SK-N-SH (cell line): ENCODE data around the gene SESN1. TPM values are rescaled to one million over a fixed set of nuclear protein-coding genes. Genes with fewer than 3 reads are reported as not detected.

ENCODE experiments used
- CTCF ChIA-PET: fragments of 300-600, 350-600 bp; formaldehyde crosslinking; extraction: SDS; loops from one replicate; lab custom pipeline; 2021; lab: Yijun Ruan, JAX
- POLR2A ChIA-PET: fragments of 350-600 bp; sonication (Branson Sonifier 250); formaldehyde crosslinking; extraction: SDS; loops from one replicate; lab custom pipeline; 2020; ENCODE audit warnings: antibody characterized with exemption, inconsistent platforms; lab: Yijun Ruan, JAX
- DNase-seq: peaks from one replicate; pipeline ENCODE4 v3.0.0; 2012
- H2AFZ ChIP-seq: fragments of 200-600 bp; sonication (generic); 2 replicates; pipeline ENCODE4 v1.8.1; 2016; ENCODE audit warnings: antibody characterized with exemption, mild to moderate bottlenecking, low read depth
- H3F3A ChIP-seq: fragments of 200-600 bp; sonication (generic); replicated peaks from 2 replicates; pipeline ENCODE3; 2016; ENCODE audit warnings: antibody characterized with exemption, mild to moderate bottlenecking; ENCODE audit not compliant: insufficient read depth
- H3K27ac ChIP-seq, 2 experiments: fragments of 200-500 bp in 1 of 2; fragments of 200-600 bp in 1 of 2; sonication (Bioruptor generic) in 1 of 2; sonication (generic), shearing (Covaris generic) in 1 of 2; 2 replicates each; pipeline versions ENCODE4 v1.5.1 to v1.6.1; 2014 to 2016; ENCODE audit warnings: low read depth in 2 of 2, inconsistent platforms in 1 of 2, low read length in 1 of 2, mild to moderate bottlenecking in 1 of 2, mixed read lengths in 1 of 2
- H3K27me3 ChIP-seq: fragments of 200-600 bp; sonication (generic), shearing (Covaris generic); 2 replicates; pipeline ENCODE4 v1.6.1; 2016; ENCODE audit warnings: mixed run types; ENCODE audit not compliant: insufficient read depth
- H3K36me3 ChIP-seq, 2 experiments: fragments of 200-500 bp in 1 of 2; fragments of 200-600 bp in 1 of 2; sonication (Bioruptor generic) in 1 of 2; sonication (generic) in 1 of 2; replicated peaks in 1 of 2; 2 replicates each; pipeline versions ENCODE3 to v1.5.1; 2014 to 2016; ENCODE audit warnings: low read length in 1 of 2, mild to moderate bottlenecking in 1 of 2; ENCODE audit not compliant: insufficient read depth in 2 of 2, control insufficient read depth in 1 of 2
- H3K4me1 ChIP-seq, 2 experiments: fragments of 200-500 bp in 1 of 2; fragments of 200-600 bp in 1 of 2; sonication (Bioruptor generic) in 1 of 2; sonication (generic), shearing (Covaris generic) in 1 of 2; 2 replicates each; pipeline versions ENCODE4 v1.5.1 to v1.6.1; 2014 to 2016; ENCODE audit warnings: low read depth in 1 of 2, low read length in 1 of 2, mixed run types in 1 of 2; ENCODE audit not compliant: insufficient read depth in 2 of 2, control insufficient read depth in 1 of 2
- H3K4me2 ChIP-seq: fragments of 200-600 bp; sonication (generic), shearing (Covaris generic); 2 replicates; pipeline ENCODE4 v1.6.1; 2017; ENCODE audit warnings: mixed run types
- H3K4me3 ChIP-seq, 2 experiments: fragments of 200-500 bp in 1 of 2; fragments of 200-600 bp in 1 of 2; sonication (Bioruptor generic) in 1 of 2; sonication (generic), shearing (Covaris generic) in 1 of 2; 2 replicates each; pipeline versions ENCODE4 v1.5.1 to v1.8.1; 2014 to 2016; ENCODE audit warnings: low read depth in 2 of 2, inconsistent platforms in 1 of 2, low read length in 1 of 2, mild to moderate bottlenecking in 1 of 2, mixed read lengths in 1 of 2, moderate library complexity in 1 of 2
- H3K79me2 ChIP-seq: fragments of 200-600 bp; sonication (generic); 2 replicates; pipeline ENCODE4 v1.8.1; 2017; ENCODE audit warnings: mild to moderate bottlenecking; ENCODE audit not compliant: insufficient read depth
- H3K9ac ChIP-seq: fragments of 200-600 bp; sonication (generic); 2 replicates; pipeline ENCODE4 v1.6.1; 2017; ENCODE audit warnings: mixed run types
- H3K9me2 ChIP-seq: fragments of 200-600 bp; sonication (generic); 2 replicates; pipeline ENCODE4 v1.6.1; 2017; ENCODE audit warnings: mixed run types
- H3K9me3 ChIP-seq: fragments of 200-600 bp; sonication (generic); 2 replicates; pipeline ENCODE4 v1.6.1; 2017; ENCODE audit warnings: mixed run types, mild to moderate bottlenecking, moderate library complexity
- H4K20me1 ChIP-seq: fragments of 200-600 bp; sonication (generic); 2 replicates; pipeline ENCODE4 v1.6.1; 2017; ENCODE audit warnings: mild to moderate bottlenecking, mixed run types; ENCODE audit not compliant: insufficient read depth
- CTCF ChIP-seq: fragments of 200-600 bp; sonication (generic); IDR thresholded peaks from 2 replicates; pipeline ENCODE4 v1.6.1; 2017; ENCODE audit warnings: antibody characterized with exemption, mild to moderate bottlenecking, moderate library complexity
- ELF1 ChIP-seq: IDR thresholded peaks from 2 replicates; pipeline ENCODE4 v1.4.0; 2012
- EP300 ChIP-seq, 2 experiments: IDR thresholded peaks; 2 replicates each; pipeline versions ENCODE4 v1.4.0 to v1.6.1; 2012; ENCODE audit warnings: borderline replicate concordance in 1 of 2, low read depth in 1 of 2, low read length in 1 of 2
- FOXJ3 ChIP-seq: sonication (generic); formaldehyde crosslinking; IDR thresholded peaks from 2 replicates; pipeline ENCODE4 v1.5.1; 2020; ENCODE audit warnings: mild to moderate bottlenecking, missing genetic modification reagents
- JUND ChIP-seq: IDR thresholded peaks from 2 replicates; pipeline ENCODE4 v1.4.0; 2012
- NFIC ChIP-seq: IDR thresholded peaks from 2 replicates; pipeline ENCODE4 v1.4.0; 2012; ENCODE audit warnings: borderline replicate concordance
- NRF1 ChIP-seq: IDR thresholded peaks from 2 replicates; pipeline ENCODE4 v1.6.1; 2012; ENCODE audit warnings: low read depth, mild to moderate bottlenecking, low read length
- RAD21 ChIP-seq: IDR thresholded peaks from 2 replicates; pipeline ENCODE4 v1.6.1; 2012; ENCODE audit warnings: mild to moderate bottlenecking, low read length
- RFX5 ChIP-seq: IDR thresholded peaks from 2 replicates; pipeline ENCODE4 v1.6.1; 2012; ENCODE audit warnings: mild to moderate bottlenecking, improper control_type of control experiment, low read length
- RXRA ChIP-seq: IDR thresholded peaks from 2 replicates; pipeline ENCODE4 v1.4.0; 2012; ENCODE audit warnings: low read depth, mild to moderate bottlenecking, borderline replicate concordance
- SIN3A ChIP-seq: IDR thresholded peaks from 2 replicates; pipeline ENCODE4 v1.6.1; 2012; ENCODE audit warnings: low read depth, mild to moderate bottlenecking, low read length, moderate library complexity, borderline replicate concordance
- TAF1 ChIP-seq: IDR thresholded peaks from 2 replicates; pipeline ENCODE4 v1.6.1; 2012; ENCODE audit warnings: low read depth, mild to moderate bottlenecking, low read length, moderate library complexity, borderline replicate concordance
- TEAD4 ChIP-seq: IDR thresholded peaks from 2 replicates; pipeline ENCODE4 v1.4.0; 2012; ENCODE audit warnings: mild to moderate bottlenecking, borderline replicate concordance; ENCODE audit not compliant: insufficient read depth
- YY1 ChIP-seq: IDR thresholded peaks from 2 replicates; pipeline ENCODE4 v1.4.0; 2012; ENCODE audit warnings: low read depth, mild to moderate bottlenecking
- WGBS: methylation state at CpG from one replicate; pipeline ENCODE4 v1.1.6; 2017; ENCODE audit warnings: low lambda C conversion rate; 5-methylcytosine and 5-hydroxymethylcytosine counted together
- polyA plus RNA-seq, 3 experiments: library from polyadenylated mRNA; depleted of rRNA; stranded (reverse); fragments of >200 nt; gene quantifications; 2 replicates each; pipeline ENCODE4 v1.2.3, GENCODE V29; 2012

Gene SESN1
- polyA plus RNA-seq, 1 of the 3 experiments (the other 2 are of a cell fraction), result 13.1 TPM

GRCh38 chr6:109028439-109028838 lies 66.2 kb downstream of the SESN1 start:
- no peak for TF ChIP-seq TAF1
- no peak for TF ChIP-seq RXRA
- TF ChIP-seq RFX5, result no peak
- no peak for TF ChIP-seq NRF1
- TF ChIP-seq SIN3A, result no peak
- no peak for TF ChIP-seq JUND
- no peak for TF ChIP-seq CTCF
- TF ChIP-seq, all 33 proteins: peak for 0
- peaks cover 4 to 7% of the 10 kb centered on the region in 2 experiments; a peak in 2 of 4 replicates for H3K4me1 ChIP-seq
- POLR2A ChIA-PET, result no interaction called here
- WGBS, result 96% methylated on average over 3 of the region's 3 CpGs
- no peak for DNase-seq
- H3K9me2 ChIP-seq, result no peaks in the 10 kb centered on the region
- no peak overlapping the region for H3K27ac ChIP-seq
- no peak overlapping the region for H3K9ac ChIP-seq
- H2AFZ ChIP-seq, result no peak overlapping the region
- no peaks in the 10 kb centered on the region for H3K79me2 ChIP-seq
- H4K20me1 ChIP-seq, result no peaks in the 10 kb centered on the region
- CTCF ChIA-PET, result interaction anchor here (1.6 kb wide), 1 partner anchor 11 kb away, joined by 6 read pairs; no protein-coding TSS in a partner anchor
- H3K36me3 ChIP-seq, result no peaks in the 10 kb centered on the region
- no peaks in the 10 kb centered on the region for H3K9me3 ChIP-seq
- H3K4me3 ChIP-seq, result no peak overlapping the region
- H3K27me3 ChIP-seq, result no peaks in the 10 kb centered on the region
- H3F3A ChIP-seq, result peaks cover 4% of the 10 kb centered on the region
- H3K4me2 ChIP-seq, result no peak overlapping the region

GRCh38 chr6:109027964-109028363 lies 66.7 kb downstream of the SESN1 start:
- no peak overlapping the region for H3K27ac ChIP-seq
- no peaks in the 10 kb centered on the region for H3K36me3 ChIP-seq
- ChIA-PET POLR2A (no interaction called here), CTCF (interaction anchor here (0.6 kb wide), 1 partner anchor 19 kb away, joined by 3 read pairs; no protein-coding TSS in a partner anchor)
- no peaks in the 10 kb centered on the region for H3K9me2 ChIP-seq
- peaks cover 4% of the 10 kb centered on the region for H3F3A ChIP-seq
- no peak overlapping the region for H3K4me3 ChIP-seq
- no peaks in the 10 kb centered on the region for H4K20me1 ChIP-seq
- H3K4me2 ChIP-seq, result no peak overlapping the region
- TF ChIP-seq EP300 (IDR thresholded peaks at IDR 0.05; ENCODE audit: borderline replicate concordance in 1 of 2, low read depth in 1 of 2, low read length in 1 of 2) (no peak), FOXJ3 (CRISPR knock-in tag) (no peak), SIN3A (no peak), RFX5 (no peak), ELF1 (no peak), TAF1 (no peak)
- H3K9ac ChIP-seq, result no peak overlapping the region
- H3K4me1 ChIP-seq, result peaks cover 0 to 7% of the 10 kb centered on the region in 2 experiments; a peak in 2 of 4 replicates
- no peaks in the 10 kb centered on the region for H3K27me3 ChIP-seq
- no peak for DNase-seq
- H3K79me2 ChIP-seq, result no peaks in the 10 kb centered on the region
- H3K9me3 ChIP-seq, result no peaks in the 10 kb centered on the region
- H2AFZ ChIP-seq, result no peak overlapping the region

- no peak overlapping the region for H3K27ac ChIP-seq
- H3K36me3 ChIP-seq, result no peaks in the 10 kb centered on the region
- H3K4me1 ChIP-seq, result peaks cover 0 to 7% of the 10 kb centered on the region in 2 experiments; a peak in 1 of 4 replicates
- DNase-seq, result no peak
- no peaks in the 10 kb centered on the region for H3K79me2 ChIP-seq
- no peak overlapping the region for H3K9ac ChIP-seq
- no peak overlapping the region for H3K4me3 ChIP-seq
- WGBS, result 95% methylated on average over 1 of the region's 1 CpG
- H3K4me2 ChIP-seq, result no peak overlapping the region
- no peaks in the 10 kb centered on the region for H3K9me2 ChIP-seq
- H2AFZ ChIP-seq, result no peak overlapping the region
- H3K9me3 ChIP-seq, result no peaks in the 10 kb centered on the region
- CTCF ChIA-PET, result interaction anchor here (0.9 kb wide), 1 partner anchor 30 kb away, joined by 3 read pairs; no protein-coding TSS in a partner anchor
- POLR2A ChIA-PET, result no interaction called here
- peaks cover 4% of the 10 kb centered on the region for H3F3A ChIP-seq
- no peaks in the 10 kb centered on the region for H4K20me1 ChIP-seq
- H3K27me3 ChIP-seq, result no peaks in the 10 kb centered on the region
- TF ChIP-seq TAF1, result no peak
- no peak for TF ChIP-seq TEAD4
- TF ChIP-seq YY1, result no peak
- TF ChIP-seq CTCF, result no peak
- no peak for TF ChIP-seq NFIC
- TF ChIP-seq RAD21, result no peak
- TF ChIP-seq JUND, result no peak
- TF ChIP-seq, all 33 proteins: peak for 0
Measured at GRCh38 chr6:109025639-109026038, 69.0 kb downstream of the SESN1 start.
